ENCODE measurements around the gene TMEM9. TPM values are rescaled to one million over a fixed set of nuclear protein-coding genes. Genes with fewer than 3 reads are reported as not detected.

TMEM9 gene
- total RNA-seq, 2 experiments from 2014 or later, result 15.7 to 16.5 TPM

DNA sequence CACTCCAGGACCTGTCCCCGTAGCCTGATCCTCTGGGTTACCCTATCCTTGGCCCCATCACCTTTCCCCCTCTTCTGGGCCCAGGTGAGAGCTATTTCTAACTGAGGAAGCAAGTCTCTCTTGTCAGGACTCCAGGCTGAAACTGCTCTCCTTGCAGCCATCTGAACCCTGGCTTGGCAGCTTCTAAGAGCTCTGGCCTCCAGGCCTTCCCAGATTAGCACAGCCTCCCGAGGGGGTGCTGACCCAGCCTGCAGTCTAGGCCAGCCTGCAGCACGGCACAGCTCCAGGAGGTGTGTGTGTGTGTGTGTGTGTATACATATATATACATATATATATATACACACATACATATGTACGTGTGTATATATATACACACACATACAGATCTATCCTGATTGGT is 59.4 kb downstream of the TMEM9 start:
- Histone ChIP-seq H3K4me1 (ENCODE audit: insufficient read depth, low read length) (no peaks in the 10 kb centered on the region), H3K27ac (ENCODE audit: low read depth in 1 of 2, low read length in 2 of 2) (no peak overlapping the region), H3K36me3 (ENCODE audit: insufficient read depth, low read length) (no peaks in the 10 kb centered on the region), H3K4me3 (ENCODE audit: low read length) (no peak overlapping the region), H3K9me3 (ENCODE audit: control insufficient read depth in 1 of 2, insufficient read depth in 1 of 2, low read length in 2 of 2) (no peaks in the 10 kb centered on the region), H3K27me3 (ENCODE audit: control insufficient read depth in 1 of 2, insufficient read depth in 2 of 2, low read length in 2 of 2) (no peaks in the 10 kb centered on the region)
- H3K4me3 Mint-ChIP-seq, result no peak overlapping the region
- TF ChIP-seq, protein P1, sequence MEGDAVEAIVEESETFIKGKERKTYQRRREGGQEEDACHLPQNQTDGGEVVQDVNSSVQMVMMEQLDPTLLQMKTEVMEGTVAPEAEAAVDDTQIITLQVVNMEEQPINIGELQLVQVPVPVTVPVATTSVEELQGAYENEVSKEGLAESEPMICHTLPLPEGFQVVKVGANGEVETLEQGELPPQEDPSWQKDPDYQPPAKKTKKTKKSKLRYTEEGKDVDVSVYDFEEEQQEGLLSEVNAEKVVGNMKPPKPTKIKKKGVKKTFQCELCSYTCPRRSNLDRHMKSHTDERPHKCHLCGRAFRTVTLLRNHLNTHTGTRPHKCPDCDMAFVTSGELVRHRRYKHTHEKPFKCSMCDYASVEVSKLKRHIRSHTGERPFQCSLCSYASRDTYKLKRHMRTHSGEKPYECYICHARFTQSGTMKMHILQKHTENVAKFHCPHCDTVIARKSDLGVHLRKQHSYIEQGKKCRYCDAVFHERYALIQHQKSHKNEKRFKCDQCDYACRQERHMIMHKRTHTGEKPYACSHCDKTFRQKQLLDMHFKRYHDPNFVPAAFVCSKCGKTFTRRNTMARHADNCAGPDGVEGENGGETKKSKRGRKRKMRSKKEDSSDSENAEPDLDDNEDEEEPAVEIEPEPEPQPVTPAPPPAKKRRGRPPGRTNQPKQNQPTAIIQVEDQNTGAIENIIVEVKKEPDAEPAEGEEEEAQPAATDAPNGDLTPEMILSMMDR (IDR thresholded peaks at IDR 0.05), result no peak
- CTCF ChIA-PET, result no interaction called here
- H3K36me3 Mint-ChIP-seq (ENCODE audit: low read depth), result no peaks in the 10 kb centered on the region
- intact Hi-C loops (cut with DNase I, micrococcal nuclease), result no loop called here
- no peaks in the 10 kb centered on the region for H3K9me3 Mint-ChIP-seq
- DNase-seq (no peak), ATAC-seq (ENCODE audit: poor library complexity) (no peak)
- H3K27me3 Mint-ChIP-seq, result no peaks in the 10 kb centered on the region
- H3K27ac Mint-ChIP-seq, result no peak overlapping the region
- H3K4me1 Mint-ChIP-seq (ENCODE audit: low read depth), result no peaks in the 10 kb centered on the region
- POLR2A ChIA-PET, result no interaction called here

DNA sequence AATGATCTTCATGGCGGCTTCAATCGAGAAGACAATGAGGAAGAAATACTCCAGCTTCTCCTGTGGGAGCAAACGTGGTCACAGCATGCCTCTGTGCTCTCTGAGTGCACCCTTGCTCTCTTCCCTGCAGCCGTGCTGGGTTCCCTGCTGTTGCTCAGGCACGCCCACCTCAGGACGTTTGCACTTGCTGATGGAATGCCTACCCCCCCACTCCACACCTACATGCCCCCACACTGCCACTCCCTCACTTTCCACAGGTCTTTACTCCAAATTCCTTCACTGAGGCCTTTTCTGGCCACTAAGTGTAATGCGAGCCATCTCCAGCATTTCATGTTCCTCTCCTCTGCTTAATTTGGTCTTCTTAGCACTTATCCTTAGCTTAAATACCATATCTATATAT is 60.3 kb downstream of the TMEM9 start:
- H3K27me3 ChIP-seq (ENCODE audit: control insufficient read depth in 1 of 2, insufficient read depth in 2 of 2, low read length in 2 of 2), result no peaks in the 10 kb centered on the region
- Mint-ChIP-seq H3K27me3 (peaks cover 6% of the 10 kb centered on the region), H3K36me3 (ENCODE audit: low read depth) (no peaks in the 10 kb centered on the region), H3K27ac (no peak overlapping the region), H3K4me3 (no peak overlapping the region), H3K4me1 (ENCODE audit: low read depth) (no peaks in the 10 kb centered on the region), H3K9me3 (no peaks in the 10 kb centered on the region)
- ChIA-PET POLR2A (no interaction called here), CTCF (no interaction called here)
- DNase-seq (no peak), ATAC-seq (ENCODE audit: poor library complexity) (no peak)
- no peaks in the 10 kb centered on the region for H3K36me3 ChIP-seq (ENCODE audit: insufficient read depth, low read length)
- H3K27ac ChIP-seq (ENCODE audit: low read depth in 1 of 2, low read length in 2 of 2), result no peak overlapping the region
- no peaks in the 10 kb centered on the region for H3K4me1 ChIP-seq (ENCODE audit: insufficient read depth, low read length)
- intact Hi-C loops (cut with DNase I, micrococcal nuclease), result no loop called here
- no peak overlapping the region for H3K4me3 ChIP-seq (ENCODE audit: low read length)
- H3K9me3 ChIP-seq (ENCODE audit: control insufficient read depth in 1 of 2, insufficient read depth in 1 of 2, low read length in 2 of 2), result no peaks in the 10 kb centered on the region
- TF ChIP-seq, protein P1 (IDR thresholded peaks at IDR 0.05), result no peak

DNA sequence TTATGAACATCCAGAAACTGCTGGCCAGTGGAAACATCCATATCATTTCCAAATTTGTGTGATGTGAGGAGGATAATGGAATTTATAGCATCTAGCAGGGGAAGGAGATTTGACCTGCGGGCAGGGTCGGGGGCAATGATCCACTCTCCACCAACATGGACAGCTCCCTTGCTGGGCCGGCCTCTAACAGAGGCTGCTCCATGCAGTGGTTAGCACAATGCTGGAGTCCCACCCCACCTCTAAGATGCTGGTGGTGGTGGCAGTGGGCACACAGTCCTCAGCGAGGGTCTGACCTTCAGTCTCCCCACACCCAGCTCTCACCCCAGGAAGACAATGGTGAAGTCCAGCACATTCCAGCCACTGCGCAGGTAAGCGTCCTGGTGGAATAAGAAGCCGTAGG is 60.7 kb downstream of the TMEM9 start:
- Histone ChIP-seq H3K4me1 (ENCODE audit: insufficient read depth, low read length) (no peaks in the 10 kb centered on the region), H3K27me3 (ENCODE audit: control insufficient read depth in 1 of 2, insufficient read depth in 2 of 2, low read length in 2 of 2) (no peaks in the 10 kb centered on the region), H3K4me3 (ENCODE audit: low read length) (no peak overlapping the region), H3K27ac (ENCODE audit: low read depth in 1 of 2, low read length in 2 of 2) (no peak overlapping the region), H3K9me3 (ENCODE audit: control insufficient read depth in 1 of 2, insufficient read depth in 1 of 2, low read length in 2 of 2) (no peaks in the 10 kb centered on the region), H3K36me3 (ENCODE audit: insufficient read depth, low read length) (no peaks in the 10 kb centered on the region)
- Mint-ChIP-seq H3K27me3 (peaks cover 6% of the 10 kb centered on the region), H3K36me3 (ENCODE audit: low read depth) (no peaks in the 10 kb centered on the region), H3K4me3 (no peak overlapping the region), H3K9me3 (no peaks in the 10 kb centered on the region), H3K4me1 (ENCODE audit: low read depth) (no peaks in the 10 kb centered on the region), H3K27ac (no peak overlapping the region)
- CTCF ChIA-PET, result no interaction called here
- DNase-seq (no peak), ATAC-seq (ENCODE audit: poor library complexity) (no peak)
- intact Hi-C loops (cut with DNase I, micrococcal nuclease), result no loop called here
- TF ChIP-seq, protein P1 (IDR thresholded peaks at IDR 0.05), result no peak
- POLR2A ChIA-PET, result no interaction called here

Measured in CD4-positive, alpha-beta T cell (primary cell).